Neural cell (in vitro differentiated cells): ENCODE results near the gene MPDU1. TPM values are rescaled to one million over a fixed set of nuclear protein-coding genes. Genes with fewer than 3 reads are reported as not detected.

Experiments
- H2AFZ ChIP-seq: fragments of 200-600, 300-800 bp; sonication (generic), shearing (Covaris generic); 2 replicates; pipeline ENCODE4 v1.6.0; 2014; ENCODE audit warnings: low read depth, mild to moderate bottlenecking, antibody characterized with exemption, low read length, moderate library complexity
- H3F3A ChIP-seq: fragments of 200-600 bp; shearing (Covaris generic); 2 replicates; pipeline ENCODE4 v1.6.1; 2016; ENCODE audit warnings: mild to moderate bottlenecking, moderate library complexity, mixed read lengths, antibody characterized with exemption, low read length; ENCODE audit not compliant: insufficient read depth, poor library complexity, severe bottlenecking
- H3K27ac ChIP-seq: fragments of 200-600, 300-800 bp; sonication (generic), shearing (Covaris generic); 2 replicates; pipeline ENCODE4 v1.5.1; 2014; ENCODE audit warnings: mild to moderate bottlenecking, low read length, moderate library complexity
- H3K27me3 ChIP-seq: fragments of 300-800, 200-600 bp; sonication (generic), shearing (Covaris generic); 2 replicates; pipeline ENCODE4 v1.6.0; 2014; ENCODE audit warnings: mild to moderate bottlenecking, low read depth, low read length, moderate library complexity; ENCODE audit not compliant: insufficient read depth
- H3K36me3 ChIP-seq: fragments of 300-800, 200-600 bp; sonication (generic), shearing (Covaris generic); 2 replicates; pipeline ENCODE4 v1.5.1; 2014; ENCODE audit warnings: mild to moderate bottlenecking, antibody characterized with exemption, low read length, moderate library complexity; ENCODE audit not compliant: insufficient read depth
- H3K4me2 ChIP-seq: fragments of 300-800, 200-600 bp; sonication (generic), shearing (Covaris generic); 2 replicates; pipeline ENCODE4 v1.6.0; 2014; ENCODE audit warnings: mild to moderate bottlenecking, low read length
- H3K4me3 ChIP-seq: fragments of 300-800, 200-600 bp; sonication (generic), shearing (Covaris generic); 2 replicates; pipeline ENCODE4 v1.5.1; 2014; ENCODE audit warnings: mild to moderate bottlenecking, low read length, moderate library complexity
- H3K79me2 ChIP-seq: fragments of 200-600 bp; shearing (Covaris generic); replicated peaks from 2 replicates; pipeline ENCODE4 v1.6.0; 2014; ENCODE audit warnings: mild to moderate bottlenecking, low read length, moderate library complexity; ENCODE audit not compliant: insufficient read depth
- H3K9ac ChIP-seq: fragments of 300-800, 200-600 bp; sonication (generic), shearing (Covaris generic); 2 replicates; pipeline ENCODE4 v1.6.1; 2016; ENCODE audit warnings: mild to moderate bottlenecking, low read length, mixed read lengths
- H3K9me2 ChIP-seq: fragments of 200-600 bp; shearing (Covaris generic); 2 replicates; pipeline ENCODE4 v1.6.1; 2016; ENCODE audit warnings: mild to moderate bottlenecking, low read length, mixed read lengths; ENCODE audit not compliant: insufficient read depth
- H3K9me3 ChIP-seq: fragments of 200-600, 300-800 bp; sonication (generic), shearing (Covaris generic); 2 replicates; pipeline ENCODE4 v1.6.1; 2016; ENCODE audit warnings: mild to moderate bottlenecking, mixed run types, low read length, moderate library complexity, mixed read lengths
- H4K20me1 ChIP-seq: fragments of 200-600 bp; shearing (Covaris generic); 2 replicates; pipeline ENCODE4 v1.6.1; 2016; ENCODE audit warnings: mild to moderate bottlenecking, mixed run types; ENCODE audit not compliant: insufficient read depth
- CTCF ChIP-seq: fragments of 450-650 bp; IDR thresholded peaks from 2 replicates; pipeline ENCODE4 v1.5.1; 2014; ENCODE audit warnings: antibody characterized with exemption, mild to moderate bottlenecking, moderate library complexity; ENCODE audit not compliant: poor library complexity, severe bottlenecking
- EP300 ChIP-seq: fragments of 450-650 bp; conservative IDR thresholded peaks from 2 replicates; pipeline ENCODE4 v1.6.1; 2014; ENCODE audit warnings: antibody characterized with exemption, mild to moderate bottlenecking, moderate library complexity; ENCODE audit not compliant: poor library complexity, severe bottlenecking
- EZH2 ChIP-seq: fragments of 200-600, 300-800 bp; shearing (Covaris generic), sonication (generic); IDR thresholded peaks from 2 replicates; pipeline ENCODE4 v1.6.1; 2014; ENCODE audit warnings: antibody characterized with exemption, low read length, borderline replicate concordance, mild to moderate bottlenecking; ENCODE audit not compliant: insufficient read depth, poor library complexity, severe bottlenecking
- MXI1 ChIP-seq: fragments of 450-650 bp; conservative IDR thresholded peaks from 2 replicates; pipeline ENCODE4 v1.6.1; 2014; ENCODE audit warnings: antibody characterized with exemption, mild to moderate bottlenecking; ENCODE audit not compliant: poor library complexity, severe bottlenecking
- POLR2AphosphoS5 ChIP-seq: IDR thresholded peaks from 2 replicates; pipeline ENCODE4 v1.6.1; 2012
- RAD21 ChIP-seq: fragments of 450-650 bp; conservative IDR thresholded peaks from 2 replicates; pipeline ENCODE4 v1.6.1; 2014; ENCODE audit warnings: antibody characterized with exemption, mild to moderate bottlenecking, moderate library complexity
- REST ChIP-seq: IDR thresholded peaks from 2 replicates; pipeline ENCODE4 v1.6.1; 2012; ENCODE audit warnings: borderline replicate concordance
- SMC3 ChIP-seq: fragments of 450-650 bp; conservative IDR thresholded peaks from 2 replicates; pipeline ENCODE4 v1.6.1; 2014; ENCODE audit warnings: antibody characterized with exemption, mild to moderate bottlenecking, moderate library complexity; ENCODE audit not compliant: poor library complexity
- TAF1 ChIP-seq: IDR thresholded peaks from 2 replicates; pipeline ENCODE4 v1.6.1; 2012; ENCODE audit warnings: low read depth
- polyA plus RNA-seq: library from polyadenylated mRNA; depleted of rRNA; stranded (reverse); fragments of >200 nt; gene quantifications from 2 replicates; pipeline ENCODE4 v1.2.3, GENCODE V29; 2014

The MPDU1 gene
- polyA plus RNA-seq, 1 donor from 2014 or later = 110 TPM

DNA sequence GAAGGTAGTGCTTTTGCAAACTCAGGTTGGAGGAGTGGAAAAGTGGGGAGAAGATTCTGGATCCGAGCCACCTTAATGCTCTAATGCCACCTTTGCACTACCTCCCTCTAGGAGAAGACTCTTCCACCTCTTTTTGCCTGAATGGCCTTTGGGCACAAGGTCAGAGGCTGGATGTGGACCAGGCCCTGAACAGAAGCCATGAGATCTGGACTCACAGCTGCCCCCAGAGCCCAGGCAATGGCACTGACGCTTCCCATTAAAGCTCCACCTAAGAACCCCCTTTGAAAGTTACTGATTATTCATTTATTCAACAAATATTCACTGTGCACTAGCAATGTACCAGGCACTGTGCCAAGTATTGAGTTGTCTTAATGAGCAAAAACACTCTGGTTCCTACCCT is 49.4 kb downstream of the MPDU1 start:
- Histone ChIP-seq H3K9me2 (no peaks in the 10 kb centered on the region), H3F3A (no peaks in the 10 kb centered on the region), H3K36me3 (no peaks in the 10 kb centered on the region), H3K27me3 (no peaks in the 10 kb centered on the region), H3K4me2 (no peak overlapping the region), H3K27ac (no peak overlapping the region), H3K79me2 (no peaks in the 10 kb centered on the region), H3K9ac (no peak overlapping the region), H3K4me3 (no peak overlapping the region), H2AFZ (no peak overlapping the region), H3K9me3 (no peaks in the 10 kb centered on the region), H4K20me1 (no peaks in the 10 kb centered on the region)
- no peak for TF ChIP-seq SMC3
- TF ChIP-seq EZH2 = no peak
- no peak for TF ChIP-seq MXI1
- TF ChIP-seq CTCF = no peak
- TF ChIP-seq EP300 = no peak
- TF ChIP-seq TAF1 = no peak
- TF ChIP-seq REST = no peak
- no peak for TF ChIP-seq POLR2AphosphoS5
- no peak for TF ChIP-seq RAD21

- Histone ChIP-seq H3K79me2 (no peaks in the 10 kb centered on the region), H3K4me3 (no peak overlapping the region), H3K27ac (no peak overlapping the region), H3K9me2 (no peaks in the 10 kb centered on the region), H3K4me2 (no peak overlapping the region), H2AFZ (no peak overlapping the region), H3K36me3 (no peaks in the 10 kb centered on the region), H3K27me3 (no peaks in the 10 kb centered on the region), H3F3A (no peaks in the 10 kb centered on the region), H4K20me1 (no peaks in the 10 kb centered on the region), H3K9ac (no peak overlapping the region), H3K9me3 (no peaks in the 10 kb centered on the region)
- TF ChIP-seq EZH2 = no peak
- no peak for TF ChIP-seq POLR2AphosphoS5
- no peak for TF ChIP-seq REST
- TF ChIP-seq MXI1 = no peak
- TF ChIP-seq CTCF = no peak
- TF ChIP-seq TAF1 = no peak
- no peak for TF ChIP-seq EP300
- TF ChIP-seq SMC3 = no peak
- TF ChIP-seq RAD21 = no peak
These were observed 50.7 kb downstream of the MPDU1 start for GRCh38 chr17:7634384-7634783.
